Upper lobe of left lung (tissue), 4 donors: ENCODE measurements around the gene DUSP8.

Experiments
- POLR2A ChIP-seq, 4 donors: fragments of 450-650 bp; IDR thresholded peaks; one replicate each; pipeline ENCODE4 v1.5.1; 2016 to 2017; ENCODE audit warnings: antibody characterized with exemption in 4 of 4, mild to moderate bottlenecking in 2 of 4
- POLR2AphosphoS5 ChIP-seq, 2 donors: sonication (generic); formaldehyde crosslinking; IDR thresholded peaks; one replicate each; pipeline ENCODE4 v1.5.1; 2017; ENCODE audit warnings: antibody characterized with exemption in 2 of 2
- TF ChIP-seq, protein P1 (sequence below), 6 experiments: fragments of 450-650 bp in 4 of 6; fragments of 200-600 bp in 2 of 6; sonication (generic) in 2 of 6; IDR thresholded peaks; one replicate each; pipeline ENCODE4 v1.5.1; 2016 to 2019; ENCODE audit warnings: antibody characterized with exemption in 6 of 6

DNA sequence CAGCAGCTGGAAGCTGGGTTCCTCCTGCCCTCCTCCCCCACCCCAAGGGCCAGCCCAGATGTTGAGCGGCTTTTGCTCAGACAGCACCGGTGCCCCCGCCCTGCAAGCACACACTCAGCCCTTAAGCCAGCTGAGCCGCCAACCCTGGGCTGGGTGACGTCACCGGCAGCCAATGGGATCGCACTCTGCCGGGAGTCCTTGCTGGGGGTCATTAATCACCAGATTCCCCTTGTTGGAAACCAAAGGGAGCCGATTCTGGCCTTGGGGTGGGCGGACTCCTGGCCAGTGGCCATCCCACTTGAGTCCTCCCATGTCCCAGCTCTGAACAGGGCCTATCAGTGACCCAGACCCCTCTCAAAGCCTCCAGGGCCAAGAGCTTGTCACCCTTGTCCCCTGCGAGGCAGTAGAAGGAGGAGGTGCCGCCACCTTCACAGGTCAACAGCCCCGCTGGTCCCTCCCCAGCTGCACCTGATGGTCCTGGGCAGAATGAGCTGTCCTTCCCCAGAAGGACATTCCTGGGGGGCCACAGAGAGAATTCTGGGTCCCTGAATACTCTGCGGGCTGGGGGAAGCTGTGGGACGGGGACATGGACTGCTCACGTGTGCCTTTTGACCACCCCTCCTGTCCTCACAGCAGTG lies 7.4 kb downstream of the DUSP8 start:
- TF ChIP-seq POLR2A (IDR thresholded peaks at IDR 0.05) (no peak), POLR2AphosphoS5 (IDR thresholded peaks at IDR 0.05) (no peak)
- TF ChIP-seq, protein P1, sequence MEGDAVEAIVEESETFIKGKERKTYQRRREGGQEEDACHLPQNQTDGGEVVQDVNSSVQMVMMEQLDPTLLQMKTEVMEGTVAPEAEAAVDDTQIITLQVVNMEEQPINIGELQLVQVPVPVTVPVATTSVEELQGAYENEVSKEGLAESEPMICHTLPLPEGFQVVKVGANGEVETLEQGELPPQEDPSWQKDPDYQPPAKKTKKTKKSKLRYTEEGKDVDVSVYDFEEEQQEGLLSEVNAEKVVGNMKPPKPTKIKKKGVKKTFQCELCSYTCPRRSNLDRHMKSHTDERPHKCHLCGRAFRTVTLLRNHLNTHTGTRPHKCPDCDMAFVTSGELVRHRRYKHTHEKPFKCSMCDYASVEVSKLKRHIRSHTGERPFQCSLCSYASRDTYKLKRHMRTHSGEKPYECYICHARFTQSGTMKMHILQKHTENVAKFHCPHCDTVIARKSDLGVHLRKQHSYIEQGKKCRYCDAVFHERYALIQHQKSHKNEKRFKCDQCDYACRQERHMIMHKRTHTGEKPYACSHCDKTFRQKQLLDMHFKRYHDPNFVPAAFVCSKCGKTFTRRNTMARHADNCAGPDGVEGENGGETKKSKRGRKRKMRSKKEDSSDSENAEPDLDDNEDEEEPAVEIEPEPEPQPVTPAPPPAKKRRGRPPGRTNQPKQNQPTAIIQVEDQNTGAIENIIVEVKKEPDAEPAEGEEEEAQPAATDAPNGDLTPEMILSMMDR (IDR thresholded peaks at IDR 0.05): no peak
